ENCODE data around the gene POGK. TPM values are rescaled to one million over a fixed set of nuclear protein-coding genes. Genes with fewer than 3 reads are reported as not detected.
"Not testable (repeated sequence)": the region's sequence is repeated elsewhere in the genome, so short reads cannot be mapped to it uniquely, and the experiment has no call there.

POGK gene
- total and polyA plus RNA-seq, 2 experiments from 2014 or later, result 10.9 to 31.4 TPM

GRCh38 chr1:166875734-166876539, 36.7 kb downstream of the POGK start, which contains the start of gene TADA1 (continued):
- no peak for TF ChIP-seq ZNF462 (CRISPR knock-in tag; IDR thresholded peaks at IDR 0.05)

GRCh38 chr1:166876540-166876838, 37.2 kb downstream of the POGK start:
- Histone ChIP-seq H3K27ac (ENCODE audit: low read depth) (no peak overlapping the region), H4K20me1 (replicated peaks; ENCODE audit: insufficient read depth) (peaks cover 23% of the 10 kb centered on the region), H3K9me2 (ENCODE audit: insufficient read depth) (no peaks in the 10 kb centered on the region), H3F3A (replicated peaks; ENCODE audit: low read depth) (no peaks in the 10 kb centered on the region), H2AFZ (no peak overlapping the region), H3K27me3 (ENCODE audit: insufficient read depth) (no peaks in the 10 kb centered on the region), H3K4me3 (peak overlapping the region; percentile 42), H3K4me1 (ENCODE audit: insufficient read depth) (peaks cover 9% of the 10 kb centered on the region), H3K36me3 (ENCODE audit: insufficient read depth) (no peaks in the 10 kb centered on the region), H3K4me2 (peak overlapping the region; percentile 70), H3K79me2 (replicated peaks; ENCODE audit: insufficient read depth) (peaks cover 41% of the 10 kb centered on the region)
- Mint-ChIP-seq H3K9me3 (peaks cover 7% of the 10 kb centered on the region; the same call in 1 of the 3 replicates), H3K27ac (no peak overlapping the region), H3K4me1 (peaks cover 27% of the 10 kb centered on the region), H3K36me3 (ENCODE audit: low read depth) (peaks cover 11% of the 10 kb centered on the region; the same call in 2 of the 3 replicates), H3K27me3 (ENCODE audit: insufficient read depth, low read depth, poor library complexity) (peaks cover 6% of the 10 kb centered on the region), H3K4me3 (peak overlapping the region; percentile 95)
- ATAC-seq, result no peak
- peak in 1 of 2 experiments; percentile 25; a peak in 2 of 4 replicates for TF ChIP-seq CTCF (conservative IDR thresholded peaks at IDR 0.05; ENCODE audit: low read depth in 2 of 2)
- no peak for TF ChIP-seq EZH2phosphoT487 (IDR thresholded peaks at IDR 0.05; ENCODE audit: unreplicated experiment)
- DNase-seq (ENCODE audit: low spot score), result no peak

- H3K4me3 ChIP-seq; H3K4me1 ChIP-seq (ENCODE audit: insufficient read depth); H2AFZ ChIP-seq; ATAC-seq; H3K27ac ChIP-seq (ENCODE audit: low read depth); H3K9me3 Mint-ChIP-seq; H3K27ac Mint-ChIP-seq; H3K4me2 ChIP-seq; H3K27me3 Mint-ChIP-seq (ENCODE audit: insufficient read depth, low read depth, poor library complexity); H3K4me3 Mint-ChIP-seq; H3K9me2 ChIP-seq (ENCODE audit: insufficient read depth); DNase-seq (ENCODE audit: low spot score); H3K36me3 ChIP-seq (ENCODE audit: insufficient read depth); H3K36me3 Mint-ChIP-seq (ENCODE audit: low read depth); H3F3A ChIP-seq (replicated peaks; ENCODE audit: low read depth); H3K27me3 ChIP-seq (ENCODE audit: insufficient read depth): not testable (repeated sequence)
- Histone ChIP-seq H3K79me2 (replicated peaks; ENCODE audit: insufficient read depth) (peaks cover 22% of the 10 kb centered on the region), H4K20me1 (replicated peaks; ENCODE audit: insufficient read depth) (0 out of 2 replicates have a peak, but pooled peaks cover 13% of the 10 kb centered on the region)
- peaks cover 20% of the 10 kb centered on the region for H3K4me1 Mint-ChIP-seq
Observed at GRCh38 chr1:166878173-166878917, 39.1 kb downstream of the POGK start.
